Ascending aorta (tissue), 2 donors: ENCODE data around the gene CCDC86. TPM values are rescaled to one million over a fixed set of nuclear protein-coding genes. Genes with fewer than 3 reads are reported as not detected.

Experiments
- DNase-seq, 2 donors: peaks; one replicate each; pipeline ENCODE4 v3.0.0-alpha.2; 2019; ENCODE audit warnings: low spot score in 2 of 2
- H3K27ac ChIP-seq, 2 donors: fragments of 200-600 bp; sonication (generic); one replicate each; pipeline ENCODE4 v1.5.1; 2016 to 2017; ENCODE audit warnings: mild to moderate bottlenecking in 1 of 2
- H3K27me3 ChIP-seq: fragments of 200-600 bp; sonication (generic); one replicate; pipeline ENCODE4 v1.5.1; 2017
- H3K36me3 ChIP-seq, 2 donors: fragments of 200-600 bp; sonication (generic); one replicate each; pipeline ENCODE4 v1.5.1; 2016
- H3K4me1 ChIP-seq, 2 donors: fragments of 200-600 bp; sonication (generic); one replicate each; pipeline ENCODE4 v1.5.1; 2016 to 2017; ENCODE audit warnings: mild to moderate bottlenecking in 1 of 2
- H3K4me3 ChIP-seq, 2 donors: fragments of 200-600 bp; sonication (generic); one replicate each; pipeline ENCODE4 v1.5.1; 2016 to 2017; ENCODE audit warnings: mild to moderate bottlenecking in 1 of 2
- H3K9me3 ChIP-seq, 2 donors: fragments of 200-600 bp; sonication (generic); one replicate each; pipeline ENCODE4 v1.5.1; 2016
- intact Hi-C: fragments of 100-400 bp; cut with DNase I; formaldehyde crosslinking; loops from one replicate; pipeline ENCODE4 v1.15.1; 2023
- total RNA-seq: library from RNA; depleted of rRNA; stranded (reverse); fragments of >200 nt; gene quantifications from one replicate; pipeline ENCODE4 v1.1.0, GENCODE V29; 2016
- TF ChIP-seq, protein P1 (sequence below), 3 experiments: fragments of 200-600 bp in 2 of 3; fragments of 450-650 bp in 1 of 3; sonication (generic) in 2 of 3; IDR thresholded peaks; one replicate each; pipeline ENCODE4 v1.5.1; 2016 to 2019; ENCODE audit warnings: antibody characterized with exemption in 3 of 3, mild to moderate bottlenecking in 1 of 3, moderate library complexity in 1 of 3

CCDC86 gene
- total RNA-seq, 1 donor from 2014 or later: 16.0 TPM

DNA sequence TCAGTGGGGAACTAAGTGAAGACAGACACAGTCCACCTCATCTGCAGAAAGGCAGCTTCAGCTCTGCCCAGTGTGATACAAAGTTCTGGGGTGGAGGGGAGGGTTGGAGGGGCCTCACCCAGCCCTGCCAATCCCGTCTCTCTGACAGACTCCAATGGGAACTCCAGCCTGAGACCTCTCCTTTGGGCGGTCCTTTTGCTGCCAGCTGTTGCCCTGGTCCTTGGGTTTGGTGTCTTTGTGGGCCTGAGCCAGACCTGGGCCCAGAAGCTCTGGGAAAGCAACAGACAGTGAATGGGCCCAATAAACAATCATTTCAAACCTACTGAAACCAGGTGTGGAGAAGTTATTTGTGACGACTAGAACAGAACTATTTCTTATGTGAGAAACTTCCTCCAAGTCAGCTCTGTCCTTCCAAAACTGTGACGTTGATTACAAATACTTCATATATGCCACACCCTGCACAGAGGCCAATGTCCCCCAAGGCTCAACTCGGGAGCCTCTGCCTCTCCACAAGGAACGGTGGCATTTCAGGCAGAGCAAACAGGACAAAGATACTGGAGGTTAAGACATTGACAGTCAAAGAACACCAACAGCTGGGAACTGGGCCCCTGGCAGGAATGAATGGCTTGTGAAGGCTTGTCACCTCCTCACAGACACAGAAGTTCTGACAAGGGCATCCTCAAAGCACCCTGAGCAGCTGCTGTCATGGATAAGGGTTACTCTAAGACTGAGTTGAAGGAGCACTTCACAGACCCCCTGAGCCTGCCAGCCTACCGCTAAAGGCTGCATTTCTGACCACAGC, 33.7 kb downstream of the CCDC86 start:
- H3K4me1 ChIP-seq: peaks cover 0 to 4% of the 10 kb centered on the region in 2 donors
- no peak overlapping the region for H3K4me3 ChIP-seq
- no peak overlapping the region for H3K27ac ChIP-seq
- no peaks in the 10 kb centered on the region for H3K9me3 ChIP-seq
- H3K27me3 ChIP-seq: no peaks in the 10 kb centered on the region
- peaks cover 3 to 5% of the 10 kb centered on the region in 2 donors for H3K36me3 ChIP-seq
- intact Hi-C loops: no loop called here
- TF ChIP-seq, protein P1, sequence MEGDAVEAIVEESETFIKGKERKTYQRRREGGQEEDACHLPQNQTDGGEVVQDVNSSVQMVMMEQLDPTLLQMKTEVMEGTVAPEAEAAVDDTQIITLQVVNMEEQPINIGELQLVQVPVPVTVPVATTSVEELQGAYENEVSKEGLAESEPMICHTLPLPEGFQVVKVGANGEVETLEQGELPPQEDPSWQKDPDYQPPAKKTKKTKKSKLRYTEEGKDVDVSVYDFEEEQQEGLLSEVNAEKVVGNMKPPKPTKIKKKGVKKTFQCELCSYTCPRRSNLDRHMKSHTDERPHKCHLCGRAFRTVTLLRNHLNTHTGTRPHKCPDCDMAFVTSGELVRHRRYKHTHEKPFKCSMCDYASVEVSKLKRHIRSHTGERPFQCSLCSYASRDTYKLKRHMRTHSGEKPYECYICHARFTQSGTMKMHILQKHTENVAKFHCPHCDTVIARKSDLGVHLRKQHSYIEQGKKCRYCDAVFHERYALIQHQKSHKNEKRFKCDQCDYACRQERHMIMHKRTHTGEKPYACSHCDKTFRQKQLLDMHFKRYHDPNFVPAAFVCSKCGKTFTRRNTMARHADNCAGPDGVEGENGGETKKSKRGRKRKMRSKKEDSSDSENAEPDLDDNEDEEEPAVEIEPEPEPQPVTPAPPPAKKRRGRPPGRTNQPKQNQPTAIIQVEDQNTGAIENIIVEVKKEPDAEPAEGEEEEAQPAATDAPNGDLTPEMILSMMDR (IDR thresholded peaks at IDR 0.05): no peak
- no peak for DNase-seq

DNA sequence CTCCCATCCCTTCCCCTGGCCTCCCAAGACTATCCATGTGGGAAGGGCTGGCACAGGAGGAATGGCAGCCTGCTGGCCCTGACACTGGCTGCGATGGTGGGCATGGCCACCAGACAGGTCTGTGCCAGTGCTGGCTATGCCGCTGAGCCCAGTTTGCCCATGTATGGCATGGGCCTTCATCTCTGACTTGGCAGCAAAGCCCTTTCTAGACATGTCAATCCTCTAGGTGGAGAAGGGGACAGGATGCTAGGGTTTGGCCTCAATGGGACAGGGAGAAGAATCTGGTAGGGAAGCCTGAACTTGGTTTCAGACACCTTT, 34.2 kb downstream of the CCDC86 start:
- Histone ChIP-seq H3K27ac (no peak overlapping the region), H3K27me3 (no peaks in the 10 kb centered on the region), H3K4me1 (peaks cover 0 to 4% of the 10 kb centered on the region in 2 donors), H3K36me3 (peaks cover 5 to 7% of the 10 kb centered on the region in 2 donors), H3K4me3 (no peak overlapping the region), H3K9me3 (no peaks in the 10 kb centered on the region)
- intact Hi-C loops: no loop called here
- peak in 1 of 2 donors; percentile 31 for DNase-seq
- TF ChIP-seq, protein P1 (IDR thresholded peaks at IDR 0.05): no peak

DNA sequence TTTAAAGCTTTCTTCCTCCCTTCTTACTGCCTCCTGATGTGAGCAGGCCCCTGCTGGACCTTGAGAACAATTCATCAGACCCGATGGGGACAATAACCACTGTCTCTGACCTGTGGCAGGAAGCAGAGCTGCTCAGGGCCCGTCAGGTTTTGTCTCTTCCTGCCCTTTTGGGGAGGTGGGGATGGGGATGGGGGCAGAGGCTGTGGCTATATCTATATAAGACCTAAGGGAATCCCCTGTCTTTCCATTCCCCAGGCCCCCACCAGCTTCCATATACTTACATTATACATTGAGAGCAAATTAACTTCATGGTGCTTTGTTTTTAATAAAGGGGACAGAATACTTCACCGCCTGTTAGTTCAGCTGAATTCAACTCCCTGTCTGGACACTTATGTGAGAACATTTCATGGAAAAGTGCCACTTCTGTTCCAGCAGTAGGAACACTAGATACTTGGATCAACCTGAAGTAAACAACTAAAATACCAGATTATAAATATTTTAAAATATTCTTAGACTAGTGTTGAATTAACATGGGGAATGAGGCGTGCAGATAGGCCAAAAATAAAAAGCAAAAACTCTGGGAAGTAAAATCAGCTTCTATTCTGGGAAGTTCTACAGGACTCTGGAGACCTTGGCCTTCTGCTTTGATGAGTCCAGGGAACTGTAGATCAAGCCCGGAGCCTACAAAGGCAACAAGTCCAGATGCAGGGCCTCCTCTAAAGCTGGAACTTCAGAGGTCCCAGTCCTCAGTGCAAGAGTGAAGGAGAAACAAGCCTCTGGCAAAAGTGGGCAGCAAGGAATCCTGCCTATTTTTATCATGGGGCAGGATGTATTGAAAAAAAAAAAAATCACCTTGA, 36.6 kb downstream of the CCDC86 start:
- H3K9me3 ChIP-seq: no peaks in the 10 kb centered on the region
- intact Hi-C loops: no loop called here
- no peak overlapping the region for H3K4me3 ChIP-seq
- peak in 1 of 2 donors; percentile 53 for DNase-seq
- peaks cover 0 to 4% of the 10 kb centered on the region in 2 donors for H3K4me1 ChIP-seq
- H3K27me3 ChIP-seq: no peaks in the 10 kb centered on the region
- peak overlapping the region; percentile 14 to 57 for H3K27ac ChIP-seq
- H3K36me3 ChIP-seq: peaks cover 5 to 10% of the 10 kb centered on the region in 2 donors
- TF ChIP-seq, protein P1 (IDR thresholded peaks at IDR 0.05): no peak

DNA sequence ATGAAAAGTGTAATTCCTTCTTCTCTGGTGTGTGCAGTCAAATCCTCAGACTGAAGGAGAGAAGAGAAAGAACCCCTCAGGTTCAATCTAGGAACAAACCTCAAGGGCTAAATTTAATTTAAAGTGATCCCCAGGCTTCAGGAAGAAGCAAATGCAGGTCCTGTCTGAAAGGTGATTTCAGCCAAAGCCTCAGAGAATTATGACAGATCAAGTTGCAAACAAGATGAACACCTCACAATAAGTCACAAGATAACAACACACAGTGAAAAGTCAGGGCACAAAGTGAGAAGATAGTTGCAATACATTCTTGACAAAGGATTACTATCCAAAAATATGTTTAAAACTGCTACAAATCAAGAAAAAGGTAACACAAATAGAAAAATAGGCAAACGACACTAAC, 37.2 kb downstream of the CCDC86 start:
- Histone ChIP-seq H3K4me1 (peaks cover 0 to 4% of the 10 kb centered on the region in 2 donors), H3K27me3 (no peaks in the 10 kb centered on the region), H3K27ac (peak overlapping the region; percentile 14 to 57), H3K9me3 (no peaks in the 10 kb centered on the region), H3K4me3 (no peak overlapping the region), H3K36me3 (peaks cover 5 to 10% of the 10 kb centered on the region in 2 donors)
- TF ChIP-seq, protein P1 (IDR thresholded peaks at IDR 0.05): no peak
- DNase-seq: no peak
- intact Hi-C loops: no loop called here

DNA sequence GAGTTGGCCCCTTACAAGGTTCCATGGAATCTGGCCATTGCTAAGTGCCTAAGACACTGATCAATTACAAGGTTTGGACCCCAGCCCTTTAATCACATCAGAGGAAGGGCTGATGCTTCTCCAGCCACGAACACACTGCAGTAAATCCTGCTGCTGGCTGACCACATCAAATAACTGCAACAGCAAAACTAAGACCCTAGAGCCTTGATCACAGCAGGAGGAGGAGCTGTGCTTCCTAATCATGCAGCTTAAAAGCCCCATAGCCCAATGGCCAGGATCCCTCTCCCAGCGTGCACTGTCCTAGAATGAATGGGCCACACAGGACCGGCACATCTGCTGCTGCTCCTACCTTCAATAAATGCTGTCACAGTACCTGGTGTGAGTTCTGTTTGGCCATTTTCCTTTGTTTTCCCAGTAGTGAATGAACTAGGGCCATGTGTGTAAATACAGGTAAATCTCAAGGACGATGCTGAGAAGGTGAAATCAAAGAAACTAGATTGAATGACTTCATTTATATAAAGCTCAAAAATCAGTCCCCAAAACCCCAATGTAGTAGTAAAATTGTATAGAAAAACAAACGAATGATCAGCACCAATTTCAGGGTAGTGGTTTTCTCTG, 38.2 kb downstream of the CCDC86 start:
- Histone ChIP-seq H3K36me3 (peaks cover 5 to 10% of the 10 kb centered on the region in 2 donors), H3K4me1 (peaks cover 0 to 4% of the 10 kb centered on the region in 2 donors), H3K9me3 (no peaks in the 10 kb centered on the region), H3K27me3 (no peaks in the 10 kb centered on the region), H3K27ac (no peak overlapping the region), H3K4me3 (no peak overlapping the region)
- no peak for DNase-seq
- intact Hi-C loops: no loop called here
- TF ChIP-seq, protein P1 (IDR thresholded peaks at IDR 0.05): no peak
